ENCODE measurements around the gene EBLN1.

Gene EBLN1

GRCh38 chr10:22185586-22185985 is 32.2 kb downstream of the EBLN1 start:
- no peak overlapping the region for H3K4me3 ChIP-seq (ENCODE audit: insufficient read depth, low read depth, low read length, poor library complexity, severe bottlenecking)
- DNase-seq, result no peak
- H3K4me1 ChIP-seq (ENCODE audit: control insufficient read depth, insufficient read depth, low read length, poor library complexity, severe bottlenecking), result no peaks in the 10 kb centered on the region
- H3K27ac ChIP-seq (ENCODE audit: insufficient read depth, low read length, poor library complexity, severe bottlenecking), result no peak overlapping the region
- peaks cover 4% of the 10 kb centered on the region for H3K27me3 ChIP-seq (replicated peaks; ENCODE audit: control insufficient read depth, insufficient read depth, low read length, poor library complexity, severe bottlenecking)
- no peaks in the 10 kb centered on the region for H3K36me3 ChIP-seq (ENCODE audit: control insufficient read depth, insufficient read depth, low read length)
- no peaks in the 10 kb centered on the region for H3K9me3 ChIP-seq (ENCODE audit: control insufficient read depth, low read length)

- no peak overlapping the region for H3K4me3 ChIP-seq (ENCODE audit: insufficient read depth, low read depth, low read length, poor library complexity, severe bottlenecking)
- H3K27me3 ChIP-seq (replicated peaks; ENCODE audit: control insufficient read depth, insufficient read depth, low read length, poor library complexity, severe bottlenecking), result peaks cover 4% of the 10 kb centered on the region
- DNase-seq, result no peak
- no peaks in the 10 kb centered on the region for H3K36me3 ChIP-seq (ENCODE audit: control insufficient read depth, insufficient read depth, low read length)
- H3K4me1 ChIP-seq (ENCODE audit: control insufficient read depth, insufficient read depth, low read length, poor library complexity, severe bottlenecking), result no peaks in the 10 kb centered on the region
- no peak overlapping the region for H3K27ac ChIP-seq (ENCODE audit: insufficient read depth, low read length, poor library complexity, severe bottlenecking)
- H3K9me3 ChIP-seq (ENCODE audit: control insufficient read depth, low read length), result no peaks in the 10 kb centered on the region
These were observed 33.9 kb downstream of the EBLN1 start for GRCh38 chr10:22183771-22184461.

GRCh38 chr10:22180724-22181123 is 37.1 kb downstream of the EBLN1 start:
- Histone ChIP-seq H3K4me1 (ENCODE audit: control insufficient read depth, insufficient read depth, low read length, poor library complexity, severe bottlenecking) (no peaks in the 10 kb centered on the region), H3K36me3 (ENCODE audit: control insufficient read depth, insufficient read depth, low read length) (no peaks in the 10 kb centered on the region), H3K4me3 (ENCODE audit: insufficient read depth, low read depth, low read length, poor library complexity, severe bottlenecking) (no peak overlapping the region), H3K27ac (ENCODE audit: insufficient read depth, low read length, poor library complexity, severe bottlenecking) (no peak overlapping the region), H3K27me3 (replicated peaks; ENCODE audit: control insufficient read depth, insufficient read depth, low read length, poor library complexity, severe bottlenecking) (peaks cover 4% of the 10 kb centered on the region), H3K9me3 (ENCODE audit: control insufficient read depth, low read length) (no peaks in the 10 kb centered on the region)
- DNase-seq, result no peak

GRCh38 chr10:22174442-22174841 is 43.4 kb downstream of the EBLN1 start:
- H3K27me3 ChIP-seq (replicated peaks; ENCODE audit: control insufficient read depth, insufficient read depth, low read length, poor library complexity, severe bottlenecking), result peaks cover 5% of the 10 kb centered on the region
- H3K36me3 ChIP-seq (ENCODE audit: control insufficient read depth, insufficient read depth, low read length), result no peaks in the 10 kb centered on the region
- H3K4me1 ChIP-seq (ENCODE audit: control insufficient read depth, insufficient read depth, low read length, poor library complexity, severe bottlenecking), result no peaks in the 10 kb centered on the region
- no peak for DNase-seq
- no peak overlapping the region for H3K27ac ChIP-seq (ENCODE audit: insufficient read depth, low read length, poor library complexity, severe bottlenecking)
- no peak overlapping the region for H3K4me3 ChIP-seq (ENCODE audit: insufficient read depth, low read depth, low read length, poor library complexity, severe bottlenecking)
- H3K9me3 ChIP-seq (ENCODE audit: control insufficient read depth, low read length), result no peaks in the 10 kb centered on the region

GRCh38 chr10:22171131-22171530 is 46.7 kb downstream of the EBLN1 start:
- DNase-seq, result no peak
- H3K27ac ChIP-seq (ENCODE audit: insufficient read depth, low read length, poor library complexity, severe bottlenecking), result no peak overlapping the region
- no peaks in the 10 kb centered on the region for H3K9me3 ChIP-seq (ENCODE audit: control insufficient read depth, low read length)
- peaks cover 5% of the 10 kb centered on the region for H3K27me3 ChIP-seq (replicated peaks; ENCODE audit: control insufficient read depth, insufficient read depth, low read length, poor library complexity, severe bottlenecking)
- H3K4me3 ChIP-seq (ENCODE audit: insufficient read depth, low read depth, low read length, poor library complexity, severe bottlenecking), result no peak overlapping the region
- no peaks in the 10 kb centered on the region for H3K4me1 ChIP-seq (ENCODE audit: control insufficient read depth, insufficient read depth, low read length, poor library complexity, severe bottlenecking)
- no peaks in the 10 kb centered on the region for H3K36me3 ChIP-seq (ENCODE audit: control insufficient read depth, insufficient read depth, low read length)

GRCh38 chr10:22170582-22170981 is 47.2 kb downstream of the EBLN1 start:
- no peak overlapping the region for H3K4me3 ChIP-seq (ENCODE audit: insufficient read depth, low read depth, low read length, poor library complexity, severe bottlenecking)
- no peaks in the 10 kb centered on the region for H3K36me3 ChIP-seq (ENCODE audit: control insufficient read depth, insufficient read depth, low read length)
- H3K4me1 ChIP-seq (ENCODE audit: control insufficient read depth, insufficient read depth, low read length, poor library complexity, severe bottlenecking), result no peaks in the 10 kb centered on the region
- no peaks in the 10 kb centered on the region for H3K9me3 ChIP-seq (ENCODE audit: control insufficient read depth, low read length)
- peaks cover 5% of the 10 kb centered on the region for H3K27me3 ChIP-seq (replicated peaks; ENCODE audit: control insufficient read depth, insufficient read depth, low read length, poor library complexity, severe bottlenecking)
- no peak overlapping the region for H3K27ac ChIP-seq (ENCODE audit: insufficient read depth, low read length, poor library complexity, severe bottlenecking)
- DNase-seq, result no peak

- no peaks in the 10 kb centered on the region for H3K27me3 ChIP-seq (replicated peaks; ENCODE audit: control insufficient read depth, insufficient read depth, low read length, poor library complexity, severe bottlenecking)
- H3K27ac ChIP-seq (ENCODE audit: insufficient read depth, low read length, poor library complexity, severe bottlenecking), result no peak overlapping the region
- no peaks in the 10 kb centered on the region for H3K9me3 ChIP-seq (ENCODE audit: control insufficient read depth, low read length)
- no peak for DNase-seq
- no peaks in the 10 kb centered on the region for H3K4me1 ChIP-seq (ENCODE audit: control insufficient read depth, insufficient read depth, low read length, poor library complexity, severe bottlenecking)
- H3K36me3 ChIP-seq (ENCODE audit: control insufficient read depth, insufficient read depth, low read length), result no peaks in the 10 kb centered on the region
- H3K4me3 ChIP-seq (ENCODE audit: insufficient read depth, low read depth, low read length, poor library complexity, severe bottlenecking), result no peak overlapping the region
These were observed 57.8 kb downstream of the EBLN1 start for GRCh38 chr10:22159979-22160378.

GRCh38 chr10:22159180-22159579 is 58.6 kb downstream of the EBLN1 start:
- H3K9me3 ChIP-seq (ENCODE audit: control insufficient read depth, low read length), result no peaks in the 10 kb centered on the region
- no peaks in the 10 kb centered on the region for H3K4me1 ChIP-seq (ENCODE audit: control insufficient read depth, insufficient read depth, low read length, poor library complexity, severe bottlenecking)
- DNase-seq, result no peak
- no peak overlapping the region for H3K4me3 ChIP-seq (ENCODE audit: insufficient read depth, low read depth, low read length, poor library complexity, severe bottlenecking)
- no peak overlapping the region for H3K27ac ChIP-seq (ENCODE audit: insufficient read depth, low read length, poor library complexity, severe bottlenecking)
- H3K27me3 ChIP-seq (replicated peaks; ENCODE audit: control insufficient read depth, insufficient read depth, low read length, poor library complexity, severe bottlenecking), result no peaks in the 10 kb centered on the region
- H3K36me3 ChIP-seq (ENCODE audit: control insufficient read depth, insufficient read depth, low read length), result no peaks in the 10 kb centered on the region

Data from effector memory CD4-positive, alpha-beta T cell (primary cell).